HEK293T (cell line): Measurements from ENCODE around the gene WDR37.

Source experiments
- CTBP1 ChIP-seq: fragments of 450-650 bp; IDR thresholded peaks from 2 replicates; pipeline ENCODE4 v1.6.1; 2016; ENCODE audit warnings: borderline replicate concordance
- FOXA1 ChIP-seq: fragments of 450-650 bp; IDR thresholded peaks from 2 replicates; pipeline ENCODE4 v1.6.1; 2016; ENCODE audit warnings: mild to moderate bottlenecking
- LEF1 ChIP-seq: fragments of 450-650 bp; IDR thresholded peaks from 2 replicates; pipeline ENCODE4 v1.6.1; 2017; ENCODE audit warnings: mild to moderate bottlenecking, borderline replicate concordance
- SP1 ChIP-seq: fragments of 450-650 bp; IDR thresholded peaks from 2 replicates; pipeline ENCODE4 v1.6.1; 2017

DNA sequence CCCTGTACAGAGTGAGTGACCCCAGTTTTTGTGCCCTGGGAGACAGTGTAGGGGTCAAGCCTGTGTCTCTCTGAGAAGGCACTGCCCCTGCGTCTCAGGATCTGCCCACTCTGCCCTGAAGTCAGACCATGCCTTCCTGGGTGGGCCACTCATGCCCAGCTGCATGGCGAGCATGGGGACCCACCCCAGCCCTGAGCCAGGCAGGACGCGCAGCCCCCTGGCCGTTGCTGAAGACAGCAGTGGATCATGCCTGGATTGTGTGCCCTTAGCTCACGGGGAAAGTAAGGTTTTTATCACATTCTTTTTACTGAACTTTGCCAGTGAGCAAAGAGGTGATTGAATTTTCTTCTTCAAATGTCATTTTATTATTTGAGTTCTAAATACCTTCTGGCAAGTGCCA is 66.2 kb downstream of the WDR37 start:
- TF ChIP-seq SP1 (no peak), LEF1 (no peak), CTBP1 (no peak), FOXA1 (no peak)
